ENCODE results near the gene RFX8. TPM values are rescaled to one million over a fixed set of nuclear protein-coding genes. Genes with fewer than 3 reads are reported as not detected.

RFX8 gene
- total RNA-seq, 4 donors from 2014 or later = 0.91 TPM; not detected in 3

- no peaks in the 10 kb centered on the region for H3K27me3 ChIP-seq
- H3K4me1 ChIP-seq = no peaks in the 10 kb centered on the region
- H3K9me3 ChIP-seq = peaks cover 0 to 4% (median 0%) of the 10 kb centered on the region in 4 donors
- H3K27ac ChIP-seq (replicated peaks in 1 of 4) = no peak overlapping the region
- no peak overlapping the region for H3K4me3 ChIP-seq
- TF ChIP-seq EP300 (IDR thresholded peaks at IDR 0.05) (no peak), POLR2A (IDR thresholded peaks at IDR 0.05; ENCODE audit: low read depth) (no peak), CTCF (IDR thresholded peaks at IDR 0.05) (no peak), POLR2AphosphoS5 (IDR thresholded peaks at IDR 0.05) (no peak)
- no peaks in the 10 kb centered on the region for H3K36me3 ChIP-seq
- 94% methylated on average over 5 of the region's 5 CpGs for WGBS
- intact Hi-C loops (cut with DNase I) = no loop called here
- no peak for DNase-seq (ENCODE audit: extremely low spot score)
These were observed 12.1 kb upstream of the RFX8 start for GRCh38 chr2:101486994-101487393.

- WGBS = 68% methylated on average over 4 of the region's 4 CpGs
- no peak for DNase-seq (ENCODE audit: extremely low spot score)
- H3K36me3 ChIP-seq = no peaks in the 10 kb centered on the region
- H3K27me3 ChIP-seq = no peaks in the 10 kb centered on the region
- no peaks in the 10 kb centered on the region for H3K4me1 ChIP-seq
- H3K9me3 ChIP-seq = peaks cover 0 to 4% (median 0%) of the 10 kb centered on the region in 4 donors
- TF ChIP-seq POLR2A (IDR thresholded peaks at IDR 0.05; ENCODE audit: low read depth) (no peak), POLR2AphosphoS5 (IDR thresholded peaks at IDR 0.05) (no peak), CTCF (IDR thresholded peaks at IDR 0.05) (no peak), EP300 (IDR thresholded peaks at IDR 0.05) (no peak)
- H3K4me3 ChIP-seq = no peak overlapping the region
- no peak overlapping the region for H3K27ac ChIP-seq (replicated peaks in 1 of 4)
- intact Hi-C loops (cut with DNase I) = no loop called here
These were observed 11.4 kb upstream of the RFX8 start for GRCh38 chr2:101486258-101486701.

GRCh38 chr2:101485856-101486255 lies 10.9 kb upstream of the RFX8 start:
- no peaks in the 10 kb centered on the region for H3K4me1 ChIP-seq
- intact Hi-C loops (cut with DNase I) = no loop called here
- H3K9me3 ChIP-seq = peaks cover 0 to 4% (median 0%) of the 10 kb centered on the region in 4 donors
- WGBS = 87% methylated on average over 4 of the region's 4 CpGs
- TF ChIP-seq POLR2AphosphoS5 (IDR thresholded peaks at IDR 0.05) (no peak), EP300 (IDR thresholded peaks at IDR 0.05) (no peak), POLR2A (IDR thresholded peaks at IDR 0.05; ENCODE audit: low read depth) (no peak), CTCF (IDR thresholded peaks at IDR 0.05) (no peak)
- no peak for DNase-seq (ENCODE audit: extremely low spot score)
- no peak overlapping the region for H3K4me3 ChIP-seq
- H3K27me3 ChIP-seq = no peaks in the 10 kb centered on the region
- no peak overlapping the region for H3K27ac ChIP-seq (replicated peaks in 1 of 4)
- no peaks in the 10 kb centered on the region for H3K36me3 ChIP-seq

- no CpG with 5 or more reads among the region's 8 CpGs for WGBS
- Histone ChIP-seq H3K4me3 (no peak overlapping the region), H3K27me3 (no peaks in the 10 kb centered on the region), H3K27ac (replicated peaks in 1 of 4) (no peak overlapping the region), H3K9me3 (no peaks in the 10 kb centered on the region), H3K4me1 (peaks cover 0 to 7% (median 2%) of the 10 kb centered on the region in 4 donors), H3K36me3 (no peaks in the 10 kb centered on the region)
- intact Hi-C loops (cut with DNase I) = no loop called here
- DNase-seq (ENCODE audit: extremely low spot score) = no peak
- TF ChIP-seq POLR2A (IDR thresholded peaks at IDR 0.05; ENCODE audit: low read depth) = no peak
- TF ChIP-seq EP300 (IDR thresholded peaks at IDR 0.05) = no peak
- TF ChIP-seq POLR2AphosphoS5 (IDR thresholded peaks at IDR 0.05) = no peak
These were observed 5.9 kb upstream of the RFX8 start for GRCh38 chr2:101480764-101481163.

GRCh38 chr2:101479810-101480209 lies 4.9 kb upstream of the RFX8 start:
- Histone ChIP-seq H3K4me3 (no peak overlapping the region), H3K9me3 (no peaks in the 10 kb centered on the region), H3K27me3 (no peaks in the 10 kb centered on the region), H3K4me1 (peaks cover 0 to 8% (median 3%) of the 10 kb centered on the region in 4 donors), H3K27ac (replicated peaks in 1 of 4) (no peak overlapping the region), H3K36me3 (no peaks in the 10 kb centered on the region)
- DNase-seq (ENCODE audit: extremely low spot score) = no peak
- WGBS = 87% methylated on average over 9 of the region's 9 CpGs
- TF ChIP-seq CTCF (IDR thresholded peaks at IDR 0.05) = no peak
- TF ChIP-seq POLR2AphosphoS5 (IDR thresholded peaks at IDR 0.05) = no peak
- no peak for TF ChIP-seq POLR2A (IDR thresholded peaks at IDR 0.05; ENCODE audit: low read depth)
- TF ChIP-seq EP300 (IDR thresholded peaks at IDR 0.05) = no peak
- intact Hi-C loops (cut with DNase I) = no loop called here

Measured in esophagus muscularis mucosa (tissue), 4 donors.